ENCODE results near the gene SUN3.

- TF ChIP-seq POLR2A (IDR thresholded peaks at IDR 0.05) (no peak), CTCF (IDR thresholded peaks at IDR 0.05) (no peak)
These were observed 38.3 kb downstream of the SUN3 start for GRCh38 chr7:47990592-47990991.

Data from heart left ventricle (tissue), 13 donors.